GM21515 (cell line): ENCODE measurements around the gene LAMA4.
"Not testable (repeated sequence)": the region's sequence is repeated elsewhere in the genome, so short reads cannot be mapped to it uniquely, and the experiment has no call there.

ENCODE experiments used
- ATAC-seq: cut with Tn5 transposase; IDR thresholded peaks from one replicate; pipeline ENCODE4 v1.9.1; 2021; ENCODE audit not compliant: unreplicated experiment

The LAMA4 gene

DNA sequence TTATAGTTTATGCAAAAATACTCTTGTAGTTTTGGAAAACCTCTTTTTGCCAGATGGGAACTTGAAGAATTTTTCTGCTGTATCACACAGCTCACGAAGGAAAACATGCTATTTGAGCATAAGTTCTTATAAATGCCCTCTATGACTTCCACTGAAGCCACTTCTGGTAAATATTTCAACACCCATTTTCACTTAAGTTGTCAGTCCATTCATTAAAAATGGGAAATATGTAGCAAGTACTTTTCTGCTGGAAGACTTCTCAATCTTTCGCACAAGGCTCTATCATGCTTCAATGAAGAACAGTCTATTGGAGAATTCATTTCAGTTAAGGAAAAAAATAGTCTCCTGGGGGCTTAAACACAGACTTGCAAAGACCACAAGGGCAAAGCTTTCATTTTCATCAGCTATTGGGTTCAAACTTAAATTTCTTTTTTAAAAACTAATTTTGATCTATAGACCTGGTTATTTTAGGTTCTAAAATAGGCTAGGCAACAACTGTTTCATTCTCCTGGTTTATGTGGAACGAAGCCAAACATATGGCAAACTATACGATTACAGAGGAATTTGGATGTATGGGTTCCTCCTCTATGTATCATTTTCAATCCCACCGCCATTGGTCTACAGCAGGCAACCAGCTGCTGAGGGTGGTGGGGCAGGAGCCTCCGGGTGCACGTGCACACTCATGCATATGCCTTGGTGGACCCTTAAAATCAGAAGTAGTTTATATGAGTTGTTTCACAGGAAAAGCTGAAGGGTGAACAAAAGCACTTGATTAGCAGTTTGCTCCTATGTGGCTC lies 38.7 kb downstream of the LAMA4 start:
- ATAC-seq, result no peak

DNA sequence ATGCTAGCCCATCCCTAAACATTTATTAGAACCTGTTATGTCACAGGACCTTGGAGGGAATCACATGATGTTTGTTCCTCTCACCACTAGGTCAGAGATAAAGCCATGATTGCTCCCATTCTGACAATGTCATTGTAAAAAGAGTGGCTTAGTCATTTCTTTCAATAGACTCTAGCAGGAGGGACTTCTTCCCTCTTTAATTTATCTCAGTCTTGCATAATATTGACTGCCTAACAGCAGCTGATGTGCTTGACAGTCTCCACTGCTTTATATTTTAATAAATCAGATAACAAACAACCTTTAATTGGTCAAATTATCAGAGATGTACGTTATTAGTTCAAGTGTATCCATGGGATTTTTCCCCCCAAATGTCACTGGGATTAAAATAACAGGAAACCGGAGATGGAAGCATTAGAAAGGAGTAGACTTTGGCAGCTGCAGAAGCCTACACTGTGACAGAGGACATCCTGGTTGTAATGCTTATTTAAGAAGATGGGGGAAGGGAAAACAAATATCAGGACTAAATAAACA lies 39.6 kb downstream of the LAMA4 start:
- ATAC-seq, result no peak

GRCh38 chr6:112210852-112211251 lies 43.5 kb downstream of the LAMA4 start:
- ATAC-seq, result no peak

- no peak for ATAC-seq
These were observed 45.2 kb downstream of the LAMA4 start for GRCh38 chr6:112209131-112209530.

DNA sequence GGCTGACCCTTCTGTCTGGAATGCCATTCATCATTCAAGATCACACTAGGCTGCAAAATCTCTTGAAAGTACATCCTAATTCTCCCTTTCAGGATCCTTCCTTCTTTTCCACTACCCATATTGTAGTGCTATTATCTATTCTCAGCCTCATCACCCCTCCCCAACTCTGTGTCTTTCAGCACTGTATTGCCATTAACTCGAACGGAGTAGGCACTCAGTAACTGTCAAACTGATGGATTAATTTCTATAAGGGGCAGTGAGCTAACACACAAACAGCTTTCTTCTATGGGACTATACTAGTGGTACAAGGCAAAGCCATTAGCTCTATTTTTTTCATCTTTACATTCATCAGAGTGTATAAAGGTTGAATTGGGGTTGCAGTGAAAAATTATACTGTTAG lies 46.6 kb downstream of the LAMA4 start:
- no peak for ATAC-seq

- ATAC-seq, result no peak
These were observed 47.2 kb downstream of the LAMA4 start for GRCh38 chr6:112207131-112207530.

DNA sequence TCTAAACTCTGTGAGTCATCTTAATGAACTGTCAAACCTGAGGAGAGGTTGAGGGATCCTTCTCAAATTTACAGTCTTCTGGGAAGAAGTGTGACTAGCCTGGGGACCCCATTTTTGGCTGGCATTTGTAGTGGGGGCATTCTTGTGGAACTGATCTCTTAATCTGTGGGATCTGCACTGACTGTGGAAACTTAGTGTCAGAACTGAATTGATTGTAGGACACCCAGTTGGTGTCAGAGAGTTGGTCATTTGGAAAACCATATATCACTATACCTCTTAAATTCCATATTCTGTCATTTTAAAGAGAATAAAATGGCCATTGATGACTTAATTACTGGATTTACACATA lies 48.3 kb downstream of the LAMA4 start:
- ATAC-seq, result no peak

GRCh38 chr6:112205427-112206109 lies 48.8 kb downstream of the LAMA4 start:
- ATAC-seq, result no peak

- peak; percentile 39 for ATAC-seq
These were observed 50.0 kb downstream of the LAMA4 start for GRCh38 chr6:112204350-112204706.

GRCh38 chr6:112203577-112204349 lies 50.6 kb downstream of the LAMA4 start:
- ATAC-seq, result peak; percentile 54

- peak; percentile 88 for ATAC-seq
These were observed 51.6 kb downstream of the LAMA4 start for GRCh38 chr6:112202639-112203341.

- ATAC-seq, result not testable (repeated sequence)
These were observed 54.0 kb downstream of the LAMA4 start for GRCh38 chr6:112200185-112200914.

DNA sequence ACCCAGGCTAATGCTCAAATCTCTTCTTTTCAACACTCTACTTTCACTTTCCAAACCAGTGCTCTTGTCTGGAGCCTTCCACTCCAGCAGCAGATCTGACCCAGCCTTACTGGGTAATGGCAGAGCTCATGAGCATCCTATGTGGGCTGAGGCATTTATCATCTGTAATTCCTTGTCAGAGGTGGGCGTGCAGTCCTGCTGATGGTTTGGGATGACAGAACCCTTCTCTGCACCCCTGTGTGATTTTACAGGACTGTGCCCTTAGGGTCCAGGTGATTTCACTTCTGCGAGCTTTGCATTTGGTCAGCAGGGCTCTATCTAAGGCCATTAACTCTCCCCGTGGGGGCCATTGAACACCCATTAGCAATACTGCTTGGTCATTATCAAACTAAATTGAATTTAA lies 55.4 kb downstream of the LAMA4 start:
- no peak for ATAC-seq

- no peak for ATAC-seq
These were observed 55.8 kb downstream of the LAMA4 start for GRCh38 chr6:112198582-112198981.

- no peak for ATAC-seq
These were observed 56.7 kb downstream of the LAMA4 start for GRCh38 chr6:112197636-112198035.

DNA sequence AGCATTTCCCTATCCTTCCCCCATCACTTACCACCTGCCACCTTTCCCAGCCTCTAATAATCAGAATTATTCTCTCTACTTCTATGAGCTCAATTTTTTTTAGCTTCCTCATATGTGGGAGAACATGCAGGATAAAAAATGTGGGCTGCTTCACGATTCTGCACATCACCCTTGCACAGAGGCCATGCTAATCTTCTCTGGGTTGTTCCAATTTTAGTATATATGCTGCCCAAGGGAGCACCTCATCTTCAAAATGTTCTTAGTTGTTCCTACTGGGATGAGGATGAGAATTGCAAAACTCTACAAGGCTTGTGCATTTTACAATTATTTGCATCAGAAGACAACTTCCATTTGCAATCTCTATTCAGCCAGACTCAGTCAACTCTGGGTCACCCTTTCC lies 58.1 kb downstream of the LAMA4 start:
- ATAC-seq, result no peak

- no peak for ATAC-seq
These were observed 59.2 kb downstream of the LAMA4 start for GRCh38 chr6:112195166-112195565.

GRCh38 chr6:112194511-112194910 lies 59.9 kb downstream of the LAMA4 start:
- ATAC-seq, result no peak

GRCh38 chr6:112193535-112194051 lies 60.8 kb downstream of the LAMA4 start:
- no peak for ATAC-seq

DNA sequence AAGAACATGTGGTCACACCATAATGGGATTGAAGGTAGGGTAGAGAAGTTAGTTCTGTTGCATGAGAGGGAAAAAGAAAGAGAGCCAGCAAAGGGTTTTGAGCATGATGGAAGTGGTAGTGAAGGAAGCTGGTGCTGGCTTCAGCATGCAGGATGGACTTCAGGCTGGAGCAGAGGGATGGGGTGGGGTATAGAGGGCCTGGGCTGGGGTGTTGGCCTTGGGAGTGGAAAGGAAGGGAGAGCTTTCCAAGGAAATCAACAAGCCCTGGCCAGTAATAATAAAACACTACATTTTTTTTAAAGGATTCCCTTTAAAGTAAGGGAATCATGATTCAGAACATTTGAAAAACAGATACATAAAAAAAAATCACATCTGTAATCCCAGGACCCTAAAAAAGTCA lies 61.2 kb downstream of the LAMA4 start:
- ATAC-seq, result no peak
